Measurements from ENCODE around the gene CENPW.

The CENPW gene

DNA sequence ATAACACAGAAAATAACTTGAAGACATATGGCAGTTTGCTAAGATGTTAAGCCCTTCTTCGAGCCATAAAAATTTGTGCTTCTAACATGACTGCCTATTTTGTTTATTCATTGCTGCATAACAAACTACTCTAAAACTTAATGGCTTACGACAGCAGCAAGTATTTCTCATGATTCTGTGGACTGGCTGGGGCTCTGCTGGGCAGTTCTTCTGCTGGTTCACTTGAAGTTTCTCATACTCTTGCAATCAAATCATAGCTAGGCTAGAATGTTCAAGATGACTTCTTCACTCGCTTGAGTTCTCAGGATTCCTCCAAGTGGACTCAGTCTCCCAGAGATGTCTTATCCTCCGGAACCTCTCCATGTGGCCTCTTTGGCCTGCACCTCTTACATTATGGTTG, 33.4 kb downstream of the CENPW start:
- no peak for DNase-seq (ENCODE audit: low read depth)

DNA sequence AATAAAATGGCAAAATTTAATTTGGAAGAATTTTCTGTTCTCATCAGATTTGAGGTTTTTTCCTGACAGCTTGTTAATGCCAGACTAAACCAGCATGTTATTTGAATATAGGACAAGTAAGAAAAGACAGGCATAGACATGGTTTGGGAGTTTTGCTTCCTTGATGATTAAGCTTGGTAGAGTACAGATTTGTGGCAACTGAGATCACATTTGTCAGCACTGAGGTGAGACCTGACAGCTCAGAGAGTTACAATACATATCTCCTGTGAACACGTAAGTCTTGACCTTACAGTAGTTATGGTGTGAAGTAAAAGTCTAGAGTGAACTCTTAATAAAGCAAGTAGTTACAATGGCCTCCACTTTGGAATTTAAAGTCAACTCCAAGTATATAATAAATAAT, 34.5 kb downstream of the CENPW start:
- DNase-seq (ENCODE audit: low read depth) = no peak

DNA sequence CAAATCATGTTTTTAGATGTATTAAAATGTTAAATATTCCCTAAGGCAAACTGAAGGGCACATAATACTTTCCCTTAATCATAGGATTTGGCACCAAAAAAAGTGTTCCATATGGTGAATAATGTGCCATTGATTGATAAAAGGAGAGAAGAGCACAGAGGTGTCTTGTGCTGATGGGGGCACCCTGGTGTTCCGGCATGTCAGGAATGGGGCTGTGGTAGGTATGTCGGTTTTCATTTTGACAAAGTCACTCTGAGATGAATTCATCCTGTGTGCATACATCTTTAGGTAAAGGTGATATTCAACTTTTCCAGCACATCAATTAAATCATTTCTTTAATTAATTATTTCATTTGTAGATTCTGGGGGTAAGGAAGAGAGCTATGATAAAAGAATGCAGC, 36.8 kb downstream of the CENPW start:
- DNase-seq (ENCODE audit: low read depth) = no peak

DNA sequence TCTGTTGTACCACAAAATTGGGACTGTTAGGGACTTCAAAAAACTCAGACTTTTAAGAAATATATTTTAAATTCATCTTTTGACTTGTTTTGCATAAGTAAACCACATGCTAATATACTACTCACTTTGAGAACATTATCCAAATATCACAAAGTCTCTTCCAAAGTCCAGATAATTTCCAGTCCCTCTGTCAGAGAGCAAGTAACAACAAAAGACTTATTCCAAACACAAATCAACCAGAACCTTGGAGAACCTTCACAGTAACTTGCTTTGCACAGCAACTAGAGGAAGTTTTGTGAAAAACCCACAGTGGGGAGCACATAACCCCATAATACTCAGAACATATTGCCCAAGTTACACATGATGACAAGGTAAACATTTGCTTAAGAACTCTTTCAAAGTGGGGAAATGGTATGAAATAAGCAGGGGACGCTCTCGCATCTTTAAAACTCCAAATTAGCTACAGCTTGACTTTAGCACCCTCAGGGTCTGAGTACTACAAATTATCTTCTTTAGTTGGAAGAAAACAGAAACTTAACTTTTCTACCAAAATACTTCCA, 37.8 kb downstream of the CENPW start:
- no peak for DNase-seq (ENCODE audit: low read depth)

DNA sequence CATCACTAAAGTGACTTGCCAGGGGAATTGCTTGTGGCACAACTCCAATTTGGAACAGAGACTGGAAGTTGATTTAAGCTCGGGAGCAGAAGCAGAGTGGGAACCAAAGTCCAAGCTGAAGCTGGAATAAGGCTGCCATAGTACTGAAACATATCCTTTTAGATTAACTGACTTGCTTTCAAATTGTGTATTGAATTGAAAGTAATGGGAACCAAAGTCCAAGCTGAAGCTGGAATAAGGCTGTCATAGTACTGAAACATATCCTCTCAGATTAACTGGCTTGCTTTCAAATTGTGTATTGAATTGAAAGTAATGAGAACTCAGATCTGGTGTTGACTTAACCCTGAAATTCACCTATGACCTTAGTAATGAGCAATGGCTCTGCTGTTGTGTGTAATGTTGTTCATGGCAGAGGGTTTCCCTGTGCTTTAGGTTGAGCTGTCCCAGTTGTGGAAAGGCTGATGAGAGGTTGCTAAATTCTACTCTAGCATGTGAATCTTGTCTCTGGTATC, 40.2 kb downstream of the CENPW start:
- no peak for DNase-seq (ENCODE audit: low read depth)

DNA sequence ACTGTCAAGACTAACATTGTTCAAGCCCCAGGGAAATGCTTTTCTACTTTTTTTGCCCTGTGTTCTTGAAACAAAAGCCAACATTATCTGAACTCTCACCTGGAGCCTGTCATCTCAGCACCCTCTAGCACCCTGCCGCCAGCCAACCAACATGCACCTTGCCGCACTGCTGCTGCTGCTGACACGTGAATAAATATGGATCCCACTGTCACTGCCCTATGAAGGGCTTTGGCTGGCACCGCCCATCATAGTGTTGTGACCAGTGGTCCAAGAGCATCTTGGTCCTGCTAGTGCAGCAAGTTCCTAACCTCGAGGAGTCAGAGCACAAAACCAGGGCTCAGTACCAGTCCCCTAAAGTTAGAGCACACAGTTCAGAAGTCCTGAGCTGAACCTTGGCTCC, 41.6 kb downstream of the CENPW start:
- no peak for DNase-seq (ENCODE audit: low read depth)

DNA sequence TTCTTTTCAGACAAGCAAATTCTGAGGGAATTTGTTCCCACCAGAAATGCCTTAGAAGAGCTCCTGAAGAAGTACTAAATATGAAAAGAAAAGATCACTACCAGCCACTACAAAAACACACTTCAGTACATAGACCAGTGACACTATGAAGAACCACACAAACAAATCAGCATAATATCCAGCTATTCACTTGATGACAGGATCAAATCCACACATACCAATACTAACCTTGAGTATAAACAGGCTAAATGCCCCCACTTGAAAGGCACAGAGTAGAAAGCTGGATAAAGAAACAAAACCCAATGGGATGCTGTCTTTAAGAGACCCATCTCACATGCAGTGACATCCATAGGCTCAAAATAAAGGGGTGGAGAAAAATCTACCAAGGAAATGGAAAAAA, 43.3 kb downstream of the CENPW start:
- no peak for DNase-seq (ENCODE audit: low read depth)

DNA sequence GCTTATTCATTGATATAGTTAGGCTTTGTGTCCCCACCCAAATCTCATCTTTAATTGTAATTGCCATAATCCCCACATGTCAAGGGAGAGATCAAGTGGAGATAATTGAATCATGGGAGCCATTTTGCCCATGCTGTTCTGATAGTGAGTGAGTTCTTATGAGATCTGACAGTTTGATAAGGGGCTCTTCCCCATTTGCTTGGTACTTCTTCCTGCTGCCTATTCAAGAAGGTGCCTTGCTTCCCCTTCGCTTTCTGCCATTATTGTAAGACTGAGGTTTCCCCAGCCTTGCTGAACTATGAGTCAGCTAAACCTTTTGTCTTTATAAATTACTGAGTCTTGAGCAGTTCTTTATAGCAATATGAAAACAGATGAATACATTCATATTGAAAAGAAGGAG, 45.6 kb downstream of the CENPW start:
- no peak for DNase-seq (ENCODE audit: low read depth)

DNA sequence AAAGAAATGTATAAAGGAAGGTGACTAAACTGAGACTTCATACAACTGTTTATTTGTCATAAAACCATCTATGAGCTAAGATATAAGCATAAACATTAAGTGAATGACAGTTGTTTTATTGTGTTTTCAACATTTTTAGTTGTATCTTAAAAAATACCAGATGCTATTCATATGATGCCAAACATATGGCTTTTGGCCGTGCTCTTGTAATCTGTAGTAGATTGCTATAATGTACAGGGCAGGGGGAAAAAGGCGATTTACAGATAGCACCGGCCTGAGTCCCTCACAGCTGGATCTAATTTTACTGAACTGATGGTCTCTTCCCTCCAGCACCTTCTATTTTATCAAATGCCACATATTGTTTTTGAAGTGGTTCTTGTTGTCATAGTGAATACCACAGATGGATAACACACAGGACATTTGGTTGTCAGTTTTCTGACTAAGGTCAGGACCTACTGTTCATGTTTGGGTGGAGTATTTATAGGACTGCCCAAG, 48.2 kb downstream of the CENPW start:
- no peak for DNase-seq (ENCODE audit: low read depth)

DNA sequence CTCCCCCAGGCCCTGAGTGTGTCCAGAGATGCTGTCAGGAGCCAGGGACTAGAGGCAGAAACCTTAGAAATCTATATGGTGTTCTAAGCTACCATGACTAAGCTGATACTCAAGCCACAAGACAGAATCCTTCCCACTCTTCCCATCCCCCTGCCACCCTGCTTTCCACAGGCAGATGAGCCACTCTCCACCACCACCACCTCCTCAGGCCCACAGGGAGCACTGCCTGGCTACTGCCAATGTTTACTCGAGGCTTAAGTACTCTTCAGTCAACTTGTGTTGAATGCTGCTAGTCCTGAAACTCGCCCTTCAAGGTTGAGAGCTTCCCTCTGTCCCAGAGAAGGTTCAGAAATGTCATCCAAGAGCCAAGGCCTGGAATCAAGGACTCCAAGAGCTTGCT, 56.2 kb downstream of the CENPW start:
- DNase-seq (ENCODE audit: low read depth) = no peak
